Endothelial cell of umbilical vein (primary cell): ENCODE results near the gene ANKRD40CL. TPM values are rescaled to one million over a fixed set of nuclear protein-coding genes. Genes with fewer than 3 reads are reported as not detected.

ENCODE experiments used
- BruUV-seq: library from RNA; stranded (reverse); fragments of 400-500 nt; replicated peaks from 2 replicates; lab custom pipeline; 2021; lab: Mats Ljungman, UMichigan
- CTCF ChIA-PET: fragments of 300-600, 350-600 bp; sonication (Branson Sonifier 250); formaldehyde crosslinking; loops from one replicate; lab custom pipeline; 2021; ENCODE audit warnings: antibody characterized with exemption, inconsistent platforms; lab: Charles Lee
- POLR2A ChIA-PET: fragments of 300-600, 350-600 bp; sonication (Branson Sonifier 250); formaldehyde crosslinking; loops from one replicate; lab custom pipeline; 2021; ENCODE audit warnings: antibody characterized with exemption, inconsistent platforms; lab: Charles Lee
- DNase-seq: peaks from one replicate; pipeline ENCODE4 v3.0.0-alpha.2; 2011; ENCODE audit warnings: low read depth, low spot score
- FAIRE-seq: peaks from 2 replicates; lab custom pipeline; 2011; peaks lifted over from hg19 to GRCh38; lab: Jason Lieb, UNC
- H2AFZ ChIP-seq: 2 replicates; pipeline ENCODE4 v1.6.0; 2012; ENCODE audit warnings: low read depth, low read length, control low read depth, inconsistent platforms
- H3K27ac ChIP-seq: 2 replicates; pipeline ENCODE4 v1.5.1; 2011; ENCODE audit warnings: low read depth, mild to moderate bottlenecking, control low read depth, low read length, moderate library complexity; ENCODE audit not compliant: insufficient read depth
- H3K27me3 ChIP-seq, 2 experiments: 2 replicates each; pipeline versions ENCODE4 v1.6.0 to v1.6.1; 2011; ENCODE audit warnings: low read length in 2 of 2, mixed read lengths in 1 of 2; ENCODE audit not compliant: control insufficient read depth in 2 of 2, insufficient read depth in 2 of 2
- H3K36me3 ChIP-seq, 2 experiments: 2 replicates in 1 of 2; 3 replicates in 1 of 2; pipeline ENCODE4 v1.5.1; 2011; ENCODE audit warnings: low read length in 2 of 2, mild to moderate bottlenecking in 1 of 2, moderate library complexity in 1 of 2; ENCODE audit not compliant: control insufficient read depth in 2 of 2, insufficient read depth in 2 of 2; ENCODE audit errors: extremely low read depth in 1 of 2
- H3K4me1 ChIP-seq: 3 replicates; pipeline ENCODE4 v1.5.1; 2011; ENCODE audit warnings: mild to moderate bottlenecking, low read length; ENCODE audit not compliant: control insufficient read depth, insufficient read depth; ENCODE audit errors: extremely low read depth
- H3K4me2 ChIP-seq: 2 replicates; pipeline ENCODE4 v1.6.1; 2011; ENCODE audit warnings: low read length, control low read depth, mixed read lengths; ENCODE audit not compliant: insufficient read depth
- H3K4me3 ChIP-seq, 3 experiments: fragments of 200-600 bp in 1 of 3; sonication (generic), shearing (Covaris generic) in 1 of 3; replicated peaks in 1 of 3; 2 replicates each; pipeline ENCODE4 v1.5.1; 2011 to 2016; ENCODE audit warnings: control low read depth in 3 of 3, low read length in 3 of 3, mild to moderate bottlenecking in 2 of 3, inconsistent platforms in 1 of 3, low read depth in 1 of 3, moderate library complexity in 1 of 3; ENCODE audit not compliant: insufficient read depth in 1 of 3
- H3K79me2 ChIP-seq: 2 replicates; pipeline ENCODE4 v1.6.0; 2012; ENCODE audit warnings: low read length, inconsistent platforms; ENCODE audit not compliant: control insufficient read depth, insufficient read depth
- H3K9ac ChIP-seq: replicated peaks from 2 replicates; pipeline ENCODE3; 2011; ENCODE audit warnings: low read length, control low read depth; ENCODE audit not compliant: insufficient read depth; ENCODE audit errors: extremely low read depth
- H3K9me1 ChIP-seq: replicated peaks from 3 replicates; pipeline ENCODE4 v1.6.0; 2011; ENCODE audit warnings: mild to moderate bottlenecking, low read length; ENCODE audit not compliant: control insufficient read depth, insufficient read depth; ENCODE audit errors: extremely low read depth
- H3K9me3 ChIP-seq: replicated peaks from 2 replicates; pipeline ENCODE4 v1.5.1; 2012; ENCODE audit warnings: low read length, inconsistent platforms; ENCODE audit not compliant: control insufficient read depth, insufficient read depth
- H4K20me1 ChIP-seq: replicated peaks from 2 replicates; pipeline ENCODE3; 2011; ENCODE audit warnings: mild to moderate bottlenecking, low read length; ENCODE audit not compliant: control insufficient read depth, insufficient read depth; ENCODE audit errors: extremely low read depth
- EZH2 ChIP-seq: IDR thresholded peaks from 2 replicates; pipeline ENCODE4 v1.6.1; 2012; ENCODE audit warnings: borderline replicate concordance, low read depth, mild to moderate bottlenecking, moderate library complexity, low read length, inconsistent platforms; ENCODE audit not compliant: severe bottlenecking
- FOS ChIP-seq: IDR thresholded peaks from 2 replicates; pipeline ENCODE4 v1.6.1; 2011; ENCODE audit warnings: mild to moderate bottlenecking, low read length, moderate library complexity, borderline replicate concordance; ENCODE audit not compliant: insufficient read depth
- GATA2 ChIP-seq: IDR thresholded peaks from 2 replicates; pipeline ENCODE4 v1.7.0; 2011; ENCODE audit warnings: low read depth, mild to moderate bottlenecking, moderate library complexity, mixed read lengths, low read length; ENCODE audit not compliant: insufficient read length, insufficient read depth
- JUN ChIP-seq: IDR thresholded peaks from 2 replicates; pipeline ENCODE4 v1.6.1; 2011; ENCODE audit warnings: borderline replicate concordance, low read depth; ENCODE audit not compliant: insufficient read length, insufficient read depth
- MYC ChIP-seq: IDR thresholded peaks from one replicate; pipeline ENCODE4 v1.6.1; 2011; ENCODE audit warnings: mild to moderate bottlenecking, low read depth, low read length
- POLR2A ChIP-seq: IDR thresholded peaks from 2 replicates; pipeline ENCODE4 v1.6.1; 2012; ENCODE audit warnings: low read depth, mild to moderate bottlenecking, control low read depth, low read length
- POLR2AphosphoS5 ChIP-seq: IDR thresholded peaks from 2 replicates; pipeline ENCODE4 v1.6.1; 2012; ENCODE audit warnings: low read depth, mild to moderate bottlenecking, control low read depth, low read length, moderate library complexity; ENCODE audit not compliant: insufficient read depth
- dilution Hi-C: fragments of 300-500 bp; cut with MboI; formaldehyde crosslinking; loops from one replicate; pipeline ENCODE4 v1.15.0; 2019; ENCODE audit warnings: low sequenced_read_pairs; ENCODE audit not compliant: extremely low pct_ligation_motif_present
- intact Hi-C: fragments of 100-400 bp; cut with micrococcal nuclease; formaldehyde crosslinking; loops from one replicate; pipeline ENCODE4 v1.10.0; 2022
- polyA plus RNA-seq, 4 experiments: library from polyadenylated mRNA; depleted of rRNA in 3 of 4; stranded (reverse) in 3 of 4; unstranded in 1 of 4; fragments of >200 nt; gene quantifications; 2 replicates each; pipeline versions ENCODE4 v1.2.1 to v1.2.3, GENCODE V29; 2011 to 2012; ENCODE audit warnings: missing spikeins in 1 of 4
- total RNA-seq: library from RNA; stranded (reverse); gene quantifications from 2 replicates; pipeline ENCODE4 v1.2.3, GENCODE V29; 2021
- TF ChIP-seq, protein P1 (sequence below), 2 donors: IDR thresholded peaks; 1 replicate in 1 of 2; 2 replicates in 1 of 2; pipeline ENCODE4 v1.5.1; 2011; ENCODE audit warnings: low read length in 2 of 2, mild to moderate bottlenecking in 2 of 2, moderate library complexity in 2 of 2, control low read depth in 1 of 2, inconsistent platforms in 1 of 2, low read depth in 1 of 2; ENCODE audit not compliant: insufficient read depth in 1 of 2; ENCODE audit errors: extremely low read depth in 1 of 2
- TF ChIP-seq, protein P2 (sequence below): IDR thresholded peaks from 2 replicates; pipeline ENCODE4 v1.6.1; 2011; ENCODE audit not compliant: insufficient read depth, insufficient read length

ANKRD40CL gene
- total and polyA plus RNA-seq, 2 donors (not counting 3 experiments of a cell fraction or from before 2014, with no cell fraction given), result not detected

DNA sequence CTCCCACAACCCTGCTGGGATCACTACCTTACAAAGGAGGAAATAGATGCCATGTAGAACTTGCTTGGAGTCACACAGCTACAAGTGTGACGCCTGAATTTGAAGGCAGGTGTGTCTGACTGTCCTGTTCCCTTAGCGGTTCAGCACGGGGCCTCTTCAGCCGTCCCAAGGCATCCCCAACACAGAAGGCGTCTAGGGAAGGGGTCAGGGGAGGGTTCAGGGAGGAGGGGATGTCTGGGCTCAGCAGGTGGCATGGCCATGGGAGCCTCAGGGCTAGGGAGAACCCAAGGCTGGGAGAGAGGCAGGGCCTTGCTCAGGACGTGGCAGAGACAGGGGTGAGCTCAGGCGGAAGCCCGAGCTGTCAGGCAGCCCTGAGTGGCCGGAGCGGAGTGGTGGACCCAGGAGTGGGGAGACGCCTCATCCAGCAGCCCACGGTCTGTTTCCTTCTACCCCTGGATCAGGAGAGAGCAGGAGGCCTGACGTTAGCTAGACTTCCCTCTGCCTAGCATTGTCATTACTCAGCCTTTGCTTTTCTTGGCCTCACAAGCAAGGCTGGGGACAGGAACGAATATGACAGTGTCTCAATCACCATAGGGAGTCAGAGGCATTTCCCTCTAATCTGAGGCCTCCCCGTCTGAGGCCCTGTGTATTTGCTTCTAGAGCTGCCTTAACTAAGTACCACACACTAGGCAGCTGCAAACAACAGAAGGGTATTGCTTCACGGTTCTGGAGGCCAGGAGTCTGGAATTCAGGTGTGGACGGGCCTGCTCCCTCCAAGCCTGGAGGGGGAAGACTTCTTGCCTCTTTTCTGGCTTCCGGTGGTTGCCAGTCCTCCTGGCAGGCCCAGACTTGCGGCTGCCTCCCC lies 31.3 kb upstream of the ANKRD40CL start:
- CTCF ChIA-PET, result interaction anchor here (0.9 to 6.4 kb wide), 4 partner anchors 8 to 35 kb away, joined by 3 to 42 read pairs (median 4); no protein-coding TSS in a partner anchor
- H3K4me2 ChIP-seq, result no peak overlapping the region
- H3K4me1 ChIP-seq, result no peaks in the 10 kb centered on the region
- no peaks in the 10 kb centered on the region for H4K20me1 ChIP-seq
- dilution Hi-C loops (no loop called here), intact Hi-C loops (no loop called here)
- H3K79me2 ChIP-seq, result no peaks in the 10 kb centered on the region
- H3K27ac ChIP-seq, result no peak overlapping the region
- BruUV-seq, result no TSS peak
- H3K9me1 ChIP-seq, result no peaks in the 10 kb centered on the region
- no peaks in the 10 kb centered on the region for H3K36me3 ChIP-seq
- H3K9ac ChIP-seq, result no peak overlapping the region
- no peak for TF ChIP-seq POLR2AphosphoS5
- no peak for TF ChIP-seq MYC
- H2AFZ ChIP-seq, result no peak overlapping the region
- no peak overlapping the region for H3K4me3 ChIP-seq
- DNase-seq, result no peak
- no peaks in the 10 kb centered on the region for H3K9me3 ChIP-seq
- H3K27me3 ChIP-seq, result no peaks in the 10 kb centered on the region
- no peak for FAIRE-seq
- POLR2A ChIA-PET, result no interaction called here

DNA sequence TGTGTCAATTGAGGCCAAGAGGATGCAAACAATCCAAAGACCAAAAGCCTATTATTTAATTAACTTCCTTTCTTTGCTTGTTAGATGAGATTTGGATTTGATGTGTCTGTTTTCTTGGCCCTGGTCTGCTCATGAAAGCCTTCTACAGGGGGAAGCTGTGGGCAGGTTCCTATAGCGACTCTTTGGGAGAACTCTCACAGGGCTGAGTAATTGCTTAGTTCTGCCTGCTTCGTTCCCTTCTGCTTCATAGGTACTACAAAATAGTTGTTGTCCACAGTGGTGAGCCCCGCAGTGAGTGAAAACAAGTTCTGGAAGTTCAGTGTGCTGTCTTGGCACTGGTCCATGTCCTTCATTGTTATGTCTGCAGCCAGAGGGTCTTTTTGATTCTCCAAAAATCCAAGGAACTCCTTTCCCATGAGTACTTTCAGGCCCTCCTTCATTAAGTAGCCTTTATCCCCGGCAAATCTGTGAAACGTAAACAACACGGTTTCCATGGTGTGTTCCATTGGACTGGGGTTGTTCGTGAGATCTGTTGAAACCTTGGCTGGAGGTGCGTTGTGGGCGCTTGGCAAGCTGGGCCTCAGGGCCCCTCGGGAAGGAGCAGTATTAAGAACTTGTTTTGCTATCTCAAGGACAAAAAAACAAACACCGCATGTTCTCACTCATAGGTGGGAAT lies 30.0 kb upstream of the ANKRD40CL start:
- H4K20me1 ChIP-seq, result no peaks in the 10 kb centered on the region
- no peaks in the 10 kb centered on the region for H3K9me1 ChIP-seq
- H3K36me3 ChIP-seq, result no peaks in the 10 kb centered on the region
- H3K9ac ChIP-seq, result no peak overlapping the region
- no peak overlapping the region for H3K27ac ChIP-seq
- no peaks in the 10 kb centered on the region for H3K79me2 ChIP-seq
- H3K4me3 ChIP-seq, result no peak overlapping the region
- TF ChIP-seq MYC (no peak), GATA2 (no peak), POLR2AphosphoS5 (no peak), JUN (no peak), FOS (no peak), EZH2 (no peak), POLR2A (no peak)
- TF ChIP-seq, protein P1, sequence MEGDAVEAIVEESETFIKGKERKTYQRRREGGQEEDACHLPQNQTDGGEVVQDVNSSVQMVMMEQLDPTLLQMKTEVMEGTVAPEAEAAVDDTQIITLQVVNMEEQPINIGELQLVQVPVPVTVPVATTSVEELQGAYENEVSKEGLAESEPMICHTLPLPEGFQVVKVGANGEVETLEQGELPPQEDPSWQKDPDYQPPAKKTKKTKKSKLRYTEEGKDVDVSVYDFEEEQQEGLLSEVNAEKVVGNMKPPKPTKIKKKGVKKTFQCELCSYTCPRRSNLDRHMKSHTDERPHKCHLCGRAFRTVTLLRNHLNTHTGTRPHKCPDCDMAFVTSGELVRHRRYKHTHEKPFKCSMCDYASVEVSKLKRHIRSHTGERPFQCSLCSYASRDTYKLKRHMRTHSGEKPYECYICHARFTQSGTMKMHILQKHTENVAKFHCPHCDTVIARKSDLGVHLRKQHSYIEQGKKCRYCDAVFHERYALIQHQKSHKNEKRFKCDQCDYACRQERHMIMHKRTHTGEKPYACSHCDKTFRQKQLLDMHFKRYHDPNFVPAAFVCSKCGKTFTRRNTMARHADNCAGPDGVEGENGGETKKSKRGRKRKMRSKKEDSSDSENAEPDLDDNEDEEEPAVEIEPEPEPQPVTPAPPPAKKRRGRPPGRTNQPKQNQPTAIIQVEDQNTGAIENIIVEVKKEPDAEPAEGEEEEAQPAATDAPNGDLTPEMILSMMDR (IDR thresholded peaks at IDR 0.05; ENCODE audit: extremely low read depth in 1 of 2, insufficient read depth in 1 of 2, low read depth in 1 of 2, low read length in 2 of 2), result no peak
- TF ChIP-seq, protein P2, sequence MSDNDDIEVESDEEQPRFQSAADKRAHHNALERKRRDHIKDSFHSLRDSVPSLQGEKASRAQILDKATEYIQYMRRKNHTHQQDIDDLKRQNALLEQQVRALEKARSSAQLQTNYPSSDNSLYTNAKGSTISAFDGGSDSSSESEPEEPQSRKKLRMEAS, result no peak
- FAIRE-seq (no peak), DNase-seq (peak; percentile 5)
- CTCF ChIA-PET, result no interaction called here
- H3K27me3 ChIP-seq, result no peaks in the 10 kb centered on the region
- no peak overlapping the region for H3K4me2 ChIP-seq
- dilution Hi-C loops, result no loop called here
- H3K9me3 ChIP-seq, result no peaks in the 10 kb centered on the region
- intact Hi-C loops, result no loop called here
- H3K4me1 ChIP-seq, result no peaks in the 10 kb centered on the region
- no peak overlapping the region for H2AFZ ChIP-seq
- POLR2A ChIA-PET, result no interaction called here
- BruUV-seq, result no TSS peak
